A549 (cell line): ENCODE data around the gene ATP11A. TPM values are rescaled to one million over a fixed set of nuclear protein-coding genes. Genes with fewer than 3 reads are reported as not detected.

Experiments
- ATAC-seq, 2 experiments: fragments of 200-7000 bp in 1 of 2; fragments of >200 bp in 1 of 2; cut with Nextera tagmentation in 1 of 2; cut with Tn5 transposase in 1 of 2; 3 replicates each; pipeline versions ENCODE4 v1.8.0 to v1.9.1; 2018 to 2020; ENCODE audit warnings: mild to moderate bottlenecking in 1 of 2, moderate library complexity in 1 of 2
- CTCF ChIA-PET: fragments of 300-600 bp; sonication (Branson Sonifier 250); formaldehyde crosslinking; extraction: SDS; loops from one replicate; lab custom pipeline; 2021; ENCODE audit warnings: antibody characterized with exemption, inconsistent platforms; lab: Yijun Ruan, JAX
- POLR2A ChIA-PET: fragments of 350-600 bp; formaldehyde crosslinking; extraction: SDS; loops from one replicate; lab custom pipeline; 2021; ENCODE audit warnings: antibody characterized with exemption, inconsistent platforms; lab: Yijun Ruan, JAX
- DNase-seq, 2 experiments: peaks; one replicate each; pipeline versions ENCODE4 v3.0.0 to v3.0.0-alpha.2; 2011 to 2016; ENCODE audit warnings: low read depth in 1 of 2, low spot score in 1 of 2
- FAIRE-seq: peaks from 2 replicates; lab custom pipeline; 2011; peaks lifted over from hg19 to GRCh38; lab: Jason Lieb, UNC
- H3K27ac ChIP-seq, 2 experiments: fragments of >200 bp; sonication (Bioruptor Twin); formaldehyde crosslinking; 3 replicates each; pipeline ENCODE4 v1.5.1; 2016 to 2017
- H3K4me1 ChIP-seq: fragments of >200 bp; sonication (Bioruptor Twin); formaldehyde crosslinking; 3 replicates; pipeline ENCODE4 v1.6.1; 2016
- H3K4me2 ChIP-seq: fragments of >200 bp; sonication (Bioruptor Twin); formaldehyde crosslinking; 3 replicates; pipeline ENCODE4 v1.6.1; 2016
- H3K4me3 ChIP-seq: fragments of >200 bp; sonication (Bioruptor Twin); formaldehyde crosslinking; 3 replicates; pipeline ENCODE4 v1.5.1; 2016
- H3K9me3 ChIP-seq: fragments of >200 bp; sonication (Bioruptor Twin); formaldehyde crosslinking; 3 replicates; pipeline ENCODE4 v1.6.1; 2016
- CBX8 ChIP-seq: fragments of 200-600 bp; sonication (generic); IDR thresholded peaks from 2 replicates; pipeline ENCODE4 v1.6.1; 2016
- CEBPB ChIP-seq, 2 experiments: fragments of >200 bp in 1 of 2; sonication (Bioruptor Twin) in 1 of 2; formaldehyde crosslinking in 1 of 2; IDR thresholded peaks; 2 replicates each; pipeline ENCODE4 v1.6.1; 2012 to 2016
- EHMT2 ChIP-seq: fragments of 200-600 bp; sonication (generic); IDR thresholded peaks from 2 replicates; pipeline ENCODE4 v1.6.1; 2016; ENCODE audit warnings: antibody characterized with exemption, low read depth, mild to moderate bottlenecking, moderate library complexity
- ESRRA ChIP-seq: fragments of 150-350 bp; IDR thresholded peaks from 2 replicates; pipeline ENCODE4 v1.6.1; 2014; ENCODE audit warnings: mild to moderate bottlenecking, low read length, borderline replicate concordance
- FOSB ChIP-seq: fragments of 250-450 bp; sonication (Bioruptor Pico); IDR thresholded peaks from 2 replicates; pipeline ENCODE4 v1.5.0; 2020; ENCODE audit warnings: mild to moderate bottlenecking, moderate library complexity
- HEYL ChIP-seq: fragments of 250-450 bp; sonication (Bioruptor Pico); IDR thresholded peaks from 2 replicates; pipeline ENCODE4 v1.8.0; 2021; ENCODE audit warnings: mild to moderate bottlenecking, moderate library complexity
- HOXB13 ChIP-seq: fragments of 250-450 bp; sonication (Bioruptor Pico); IDR thresholded peaks from 2 replicates; pipeline ENCODE4 v1.5.0; 2020; ENCODE audit warnings: low read depth, mild to moderate bottlenecking, moderate library complexity
- KDM5A ChIP-seq: fragments of 200-600 bp; sonication (generic); IDR thresholded peaks from 2 replicates; pipeline ENCODE4 v1.6.1; 2016; ENCODE audit warnings: antibody characterized with exemption, mild to moderate bottlenecking
- MAFK ChIP-seq: fragments of 450-650 bp; IDR thresholded peaks from 2 replicates; pipeline ENCODE4 v1.6.1; 2014; ENCODE audit not compliant: partially characterized antibody
- MYC ChIP-seq: IDR thresholded peaks from 2 replicates; pipeline ENCODE4 v1.6.1; 2012; ENCODE audit warnings: mild to moderate bottlenecking, inconsistent platforms, low read length, improper control_type of control experiment, borderline replicate concordance
- NPAS2 ChIP-seq: fragments of 250-450 bp; sonication (Bioruptor Pico); IDR thresholded peaks from 2 replicates; pipeline ENCODE4 v1.8.0; 2022; ENCODE audit warnings: mild to moderate bottlenecking, moderate library complexity, borderline replicate concordance
- NR3C1 ChIP-seq: fragments of >200 bp; sonication (Bioruptor Twin); formaldehyde crosslinking; IDR thresholded peaks from 3 replicates; pipeline ENCODE4 v1.6.1; 2017
- RARB ChIP-seq: fragments of 250-450 bp; sonication (Bioruptor Pico); IDR thresholded peaks from 2 replicates; pipeline ENCODE4 v1.8.0; 2021; ENCODE audit warnings: mild to moderate bottlenecking, moderate library complexity
- RFX5 ChIP-seq: fragments of 450-650 bp; IDR thresholded peaks from 2 replicates; pipeline ENCODE4 v1.7.1; 2014; ENCODE audit warnings: antibody characterized with exemption, mild to moderate bottlenecking, moderate library complexity
- RNF2 ChIP-seq: fragments of 200-600 bp; sonication (generic); IDR thresholded peaks from 2 replicates; pipeline ENCODE4 v1.6.1; 2016; ENCODE audit warnings: low read depth, mild to moderate bottlenecking, antibody characterized with exemption, moderate library complexity, borderline replicate concordance
- TFCP2L1 ChIP-seq: fragments of 250-450 bp; sonication (Bioruptor Pico); IDR thresholded peaks from 2 replicates; pipeline ENCODE4 v1.5.0; 2021; ENCODE audit warnings: mild to moderate bottlenecking
- TP53 ChIP-seq: fragments of 250-450 bp; sonication (Bioruptor Pico); IDR thresholded peaks from 2 replicates; pipeline ENCODE4 v1.5.0; 2021; ENCODE audit warnings: mild to moderate bottlenecking, moderate library complexity
- ZC3H11A ChIP-seq: fragments of 450-650 bp; IDR thresholded peaks from 2 replicates; pipeline ENCODE4 v1.6.1; 2014; ENCODE audit warnings: antibody characterized with exemption, mild to moderate bottlenecking
- ZSCAN20 ChIP-seq: fragments of 250-450 bp; sonication (Bioruptor Pico); IDR thresholded peaks from 2 replicates; pipeline ENCODE4 v1.8.0; 2022; ENCODE audit warnings: mild to moderate bottlenecking, moderate library complexity
- WGBS: methylation state at CpG from one replicate; pipeline ENCODE4 v1.1.6; 2017; ENCODE audit errors: missing lambda C conversion rate; 5-methylcytosine and 5-hydroxymethylcytosine counted together
- polyA plus RNA-seq, 4 experiments: library from polyadenylated mRNA; depleted of rRNA in 3 of 4; stranded (reverse); fragments of >200 nt; fragmentation: RNase III in 1 of 4; extraction: RNeasy Plus Mini Kit Qiagen cat#74134 plus additional on column Dnase treatment in 1 of 4; gene quantifications; 2 replicates in 3 of 4; 3 replicates in 1 of 4; pipeline ENCODE4 v1.2.3, GENCODE V29; 2011 to 2017
- TF ChIP-seq, protein P1 (sequence below): fragments of >200 bp; sonication (Bioruptor Twin); formaldehyde crosslinking; IDR thresholded peaks from 3 replicates; pipeline ENCODE4 v1.6.1; 2016
- TF ChIP-seq, protein P2 (sequence below): fragments of >200 bp; sonication (Bioruptor Twin); formaldehyde crosslinking; IDR thresholded peaks from 2 replicates; pipeline ENCODE4 v1.6.1; 2016
- TF ChIP-seq, protein P3 (sequence below): fragments of 150-350 bp; IDR thresholded peaks from 2 replicates; pipeline ENCODE4 v1.6.1; 2014; ENCODE audit warnings: low read depth, mild to moderate bottlenecking, low read length

Gene ATP11A
- polyA plus RNA-seq, 2 of the 4 experiments (the other 2 are of a cell fraction), result 4.1 to 8.0 TPM

DNA sequence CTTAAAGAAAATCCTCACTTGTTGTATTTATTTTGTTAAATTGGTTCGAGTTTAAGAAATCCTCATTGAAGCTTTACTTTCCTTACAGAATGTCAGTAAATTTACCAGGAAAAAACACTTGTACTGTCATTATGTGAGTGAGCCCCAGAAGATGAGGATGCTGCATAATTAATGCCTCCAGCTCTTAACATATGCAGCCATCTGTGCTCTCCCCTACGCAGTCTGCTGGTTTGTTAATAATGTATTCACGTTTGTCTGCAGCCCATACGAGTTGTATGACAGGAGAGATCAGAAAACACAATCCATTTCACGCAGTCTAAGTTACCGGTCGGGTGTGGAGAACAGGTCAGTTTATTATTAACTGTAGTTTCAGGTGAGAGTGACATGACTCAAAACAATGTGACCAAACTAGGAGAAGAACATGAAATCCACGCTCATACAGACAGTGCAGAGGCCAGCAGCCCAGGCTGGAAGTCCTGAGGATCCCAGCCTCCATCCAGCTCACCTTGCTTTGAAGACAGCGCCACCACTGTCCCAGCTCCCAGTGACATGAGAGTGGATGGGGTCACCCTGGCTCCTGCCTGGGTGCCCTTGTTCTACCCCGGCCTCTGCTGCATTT, 19.8 kb upstream of the ATP11A start:
- ATAC-seq (0 out of 6 replicates have a peak, but pooled peaks of 1 of the 2 experiments have one; percentile 47), FAIRE-seq (no peak), DNase-seq (no peak)
- Histone ChIP-seq H3K4me2 (no peak overlapping the region), H3K4me3 (no peak overlapping the region), H3K27ac (no peak overlapping the region), H3K4me1 (no peaks in the 10 kb centered on the region), H3K9me3 (no peaks in the 10 kb centered on the region)
- WGBS, result 66% methylated on average over 10 of the region's 10 CpGs
- TF ChIP-seq KDM5A (no peak), RNF2 (no peak), ZSCAN20 (CRISPR knock-in tag) (no peak), NR3C1 (no peak), ESRRA (no peak), CEBPB (IDR thresholded peaks at IDR 0.05) (no peak), FOSB (CRISPR knock-in tag) (no peak), EHMT2 (no peak), RFX5 (no peak), CBX8 (no peak), HOXB13 (CRISPR knock-in tag) (no peak)
- TF ChIP-seq, protein P1, sequence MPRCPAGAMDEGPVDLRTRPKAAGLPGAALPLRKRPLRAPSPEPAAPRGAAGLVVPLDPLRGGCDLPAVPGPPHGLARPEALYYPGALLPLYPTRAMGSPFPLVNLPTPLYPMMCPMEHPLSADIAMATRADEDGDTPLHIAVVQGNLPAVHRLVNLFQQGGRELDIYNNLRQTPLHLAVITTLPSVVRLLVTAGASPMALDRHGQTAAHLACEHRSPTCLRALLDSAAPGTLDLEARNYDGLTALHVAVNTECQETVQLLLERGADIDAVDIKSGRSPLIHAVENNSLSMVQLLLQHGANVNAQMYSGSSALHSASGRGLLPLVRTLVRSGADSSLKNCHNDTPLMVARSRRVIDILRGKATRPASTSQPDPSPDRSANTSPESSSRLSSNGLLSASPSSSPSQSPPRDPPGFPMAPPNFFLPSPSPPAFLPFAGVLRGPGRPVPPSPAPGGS, result no peak
- TF ChIP-seq, protein P2, sequence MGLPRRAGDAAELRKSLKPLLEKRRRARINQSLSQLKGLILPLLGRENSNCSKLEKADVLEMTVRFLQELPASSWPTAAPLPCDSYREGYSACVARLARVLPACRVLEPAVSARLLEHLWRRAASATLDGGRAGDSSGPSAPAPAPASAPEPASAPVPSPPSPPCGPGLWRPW, result no peak
- POLR2A ChIA-PET, result no interaction called here
- CTCF ChIA-PET, result interaction anchor here (1.1 to 1.3 kb wide), 2 partner anchors 15 to 205 kb away, joined by 3 read pairs; no protein-coding TSS in a partner anchor

DNA sequence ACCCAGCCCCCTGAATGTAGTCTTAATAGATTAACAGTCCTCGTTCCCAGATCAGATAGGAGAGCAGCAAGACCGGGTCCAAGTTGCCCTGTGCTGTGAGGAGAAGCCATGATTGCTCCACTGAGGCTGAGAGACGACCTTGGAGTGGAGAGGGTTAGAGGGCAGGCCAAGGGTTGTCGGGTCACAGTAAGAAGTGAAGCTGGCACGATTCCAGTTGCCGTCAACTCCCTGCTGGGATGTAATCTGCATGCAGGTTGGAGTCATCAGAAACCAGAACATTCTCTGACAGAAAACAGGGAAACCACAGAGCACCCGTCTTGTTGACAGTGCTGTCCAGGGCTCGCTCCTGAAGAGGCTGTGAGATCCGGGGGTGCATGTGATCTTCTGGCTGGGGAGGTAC, 19.0 kb upstream of the ATP11A start:
- ATAC-seq (no peak), FAIRE-seq (no peak), DNase-seq (no peak)
- no peak overlapping the region for H3K27ac ChIP-seq
- H3K4me3 ChIP-seq, result no peak overlapping the region
- H3K4me1 ChIP-seq, result no peaks in the 10 kb centered on the region
- no peak overlapping the region for H3K4me2 ChIP-seq
- WGBS, result 27% methylated on average over 6 of the region's 9 CpGs
- ChIA-PET CTCF (interaction anchor here (1.3 kb wide), 1 partner anchor 204 kb away, joined by 3 read pairs; no protein-coding TSS in a partner anchor), POLR2A (interaction anchor here (0.6 kb wide), 1 partner anchor 35 kb away, joined by 3 read pairs; no protein-coding TSS in a partner anchor)
- no peaks in the 10 kb centered on the region for H3K9me3 ChIP-seq
- no peak for TF ChIP-seq HEYL (CRISPR knock-in tag)
- no peak for TF ChIP-seq NPAS2 (CRISPR knock-in tag)
- TF ChIP-seq, protein P3, sequence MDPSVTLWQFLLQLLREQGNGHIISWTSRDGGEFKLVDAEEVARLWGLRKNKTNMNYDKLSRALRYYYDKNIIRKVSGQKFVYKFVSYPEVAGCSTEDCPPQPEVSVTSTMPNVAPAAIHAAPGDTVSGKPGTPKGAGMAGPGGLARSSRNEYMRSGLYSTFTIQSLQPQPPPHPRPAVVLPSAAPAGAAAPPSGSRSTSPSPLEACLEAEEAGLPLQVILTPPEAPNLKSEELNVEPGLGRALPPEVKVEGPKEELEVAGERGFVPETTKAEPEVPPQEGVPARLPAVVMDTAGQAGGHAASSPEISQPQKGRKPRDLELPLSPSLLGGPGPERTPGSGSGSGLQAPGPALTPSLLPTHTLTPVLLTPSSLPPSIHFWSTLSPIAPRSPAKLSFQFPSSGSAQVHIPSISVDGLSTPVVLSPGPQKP, result no peak
- no peak for TF ChIP-seq RARB (CRISPR knock-in tag)
- no peak for TF ChIP-seq TP53 (CRISPR knock-in tag)

DNA sequence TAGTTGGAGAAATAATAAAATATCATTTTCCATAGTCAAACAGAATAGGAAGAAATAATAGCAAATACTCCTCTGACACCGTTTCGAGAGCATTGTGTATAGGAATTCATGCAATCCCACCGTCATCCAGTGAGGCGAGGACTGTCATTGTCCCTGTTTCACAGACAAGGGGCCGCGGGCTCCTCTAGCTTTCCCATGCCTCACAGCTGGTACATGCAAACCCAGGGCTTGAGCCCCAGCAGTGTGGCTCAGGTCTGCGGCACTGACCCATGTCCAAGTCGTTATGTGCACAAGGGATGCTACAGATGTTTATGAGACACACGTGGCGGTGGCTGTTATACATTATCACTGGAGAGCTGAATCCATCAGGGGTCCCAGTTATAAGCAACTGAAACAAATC, 18.5 kb upstream of the ATP11A start:
- ATAC-seq, result no peak
- no peaks in the 10 kb centered on the region for H3K4me1 ChIP-seq
- H3K4me2 ChIP-seq, result no peak overlapping the region
- ChIA-PET POLR2A (interaction anchor here (0.6 kb wide), 1 partner anchor 35 kb away, joined by 3 read pairs; no protein-coding TSS in a partner anchor), CTCF (interaction anchor here (1.3 kb wide), 1 partner anchor 204 kb away, joined by 3 read pairs; no protein-coding TSS in a partner anchor)
- 79% methylated on average over 10 of the region's 10 CpGs for WGBS
- H3K9me3 ChIP-seq, result no peaks in the 10 kb centered on the region
- TF ChIP-seq TFCP2L1 (CRISPR knock-in tag) (no peak), RFX5 (no peak), MAFK (no peak), KDM5A (no peak), MYC (no peak), EHMT2 (no peak), ZC3H11A (no peak)
- TF ChIP-seq, all 56 proteins: peak for 0
- DNase-seq (no peak), FAIRE-seq (no peak)
- H3K4me3 ChIP-seq, result no peak overlapping the region
- H3K27ac ChIP-seq, result no peak overlapping the region
